Measurements from ENCODE around the gene RETSAT.

GRCh38 chr2:85347599-85347998, 6.7 kb downstream of the RETSAT start:
- no peak for TF ChIP-seq EZH2 (IDR thresholded peaks at IDR 0.05; ENCODE audit: borderline replicate concordance, insufficient read depth, low read depth, low read length, poor library complexity, severe bottlenecking)
- no peak for TF ChIP-seq CTCF (IDR thresholded peaks at IDR 0.05)
